Skeletal muscle tissue (tissue), 4 donors: ENCODE measurements around the gene PLAU. TPM values are rescaled to one million over a fixed set of nuclear protein-coding genes. Genes with fewer than 3 reads are reported as not detected.

Experiments used
- H3K27ac ChIP-seq: one replicate; pipeline ENCODE4 v1.7.0; 2013; ENCODE audit warnings: mild to moderate bottlenecking, low read depth, low read length, inconsistent platforms
- H3K27me3 ChIP-seq, 3 donors: one replicate each; pipeline ENCODE4 v1.7.0; 2013; ENCODE audit warnings: low read length in 3 of 3; ENCODE audit not compliant: control insufficient read depth in 3 of 3, insufficient read depth in 3 of 3
- H3K36me3 ChIP-seq, 3 donors: one replicate each; pipeline ENCODE4 v1.7.0; 2013; ENCODE audit warnings: low read length in 3 of 3; ENCODE audit not compliant: control insufficient read depth in 3 of 3, insufficient read depth in 3 of 3
- H3K4me1 ChIP-seq, 3 donors: one replicate each; pipeline ENCODE4 v1.7.0; 2013; ENCODE audit warnings: low read length in 3 of 3, mild to moderate bottlenecking in 3 of 3; ENCODE audit not compliant: control insufficient read depth in 3 of 3, insufficient read depth in 3 of 3
- H3K4me3 ChIP-seq, 3 donors: one replicate each; pipeline ENCODE4 v1.7.0; 2013; ENCODE audit warnings: low read length in 3 of 3
- H3K9ac ChIP-seq, 3 donors: one replicate each; pipeline ENCODE4 v1.7.0; 2013; ENCODE audit warnings: low read length in 3 of 3, mild to moderate bottlenecking in 3 of 3, moderate library complexity in 2 of 3, low read depth in 1 of 3
- H3K9me3 ChIP-seq, 3 donors: one replicate each; pipeline ENCODE4 v1.7.0; 2013; ENCODE audit warnings: low read length in 3 of 3; ENCODE audit not compliant: control insufficient read depth in 3 of 3
- total RNA-seq: library from RNA; depleted of rRNA; stranded (reverse); fragments of >200 nt; gene quantifications from one replicate; pipeline ENCODE4 v1.2.3, GENCODE V29; 2014
- donor health status: Osteomylitis.

The PLAU gene
- total RNA-seq, 1 donor from 2014 or later: 21.4 TPM

DNA sequence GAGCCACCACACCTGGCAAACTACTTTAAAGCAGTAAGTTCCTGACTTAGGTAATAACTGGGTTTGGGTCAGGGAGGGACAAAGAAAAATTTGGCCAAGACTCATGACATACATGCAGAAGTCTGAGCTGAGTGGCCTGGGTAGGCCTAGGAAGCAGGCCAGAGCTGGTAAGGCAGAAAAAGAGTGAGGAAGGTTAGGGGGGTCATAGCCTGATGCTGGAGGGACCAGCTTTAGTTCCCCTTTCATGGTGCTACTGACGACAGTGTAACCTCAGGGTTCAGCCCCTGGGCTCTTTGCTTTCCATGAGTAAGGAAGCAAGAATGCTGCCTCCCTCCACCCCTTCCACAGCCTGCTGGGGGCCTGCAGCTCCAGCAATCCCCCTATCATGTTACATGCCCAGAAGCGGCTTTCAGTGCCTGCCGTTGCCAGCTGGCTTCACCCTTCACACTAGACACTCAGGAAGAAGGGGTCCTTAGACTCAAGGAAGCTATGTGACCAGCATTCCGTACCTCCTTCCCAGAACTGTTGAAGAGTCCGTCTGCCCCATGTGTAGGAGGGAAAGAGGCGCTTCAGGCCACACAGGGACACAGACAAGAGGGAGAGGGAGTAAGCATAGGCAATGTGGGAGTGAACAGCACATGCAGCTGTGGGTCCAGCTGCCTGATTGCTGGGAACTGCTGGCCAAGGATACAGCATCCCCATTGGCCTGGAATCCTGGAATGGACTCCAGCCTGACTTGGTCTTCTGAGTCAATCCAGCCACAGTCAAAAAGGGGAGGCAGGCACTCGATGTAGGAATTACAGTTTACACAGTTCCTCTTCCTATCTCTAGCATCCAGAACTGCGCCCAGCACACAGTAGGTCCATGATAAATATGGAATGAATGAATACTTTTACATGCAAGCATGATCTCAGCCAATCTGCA, 4.1 kb upstream of the PLAU start:
- peak overlapping the region; percentile 17 to 60 (median 58) for H3K9ac ChIP-seq
- peak overlapping the region; percentile 82 for H3K27ac ChIP-seq
- peaks cover 44 to 49% (median 45%) of the 10 kb centered on the region in 3 donors for H3K4me1 ChIP-seq
- no peaks in the 10 kb centered on the region for H3K36me3 ChIP-seq
- H3K4me3 ChIP-seq: peak overlapping the region; percentile 18 to 46 (median 36)
- H3K27me3 ChIP-seq: peaks cover 0 to 4% (median 0%) of the 10 kb centered on the region in 3 donors
- no peaks in the 10 kb centered on the region for H3K9me3 ChIP-seq

- peak overlapping the region in 1 of 3 donors; percentile 40 for H3K4me3 ChIP-seq
- H3K27me3 ChIP-seq: peaks cover 0 to 4% (median 0%) of the 10 kb centered on the region in 3 donors
- peak overlapping the region; percentile 82 for H3K27ac ChIP-seq
- no peaks in the 10 kb centered on the region for H3K9me3 ChIP-seq
- peak overlapping the region in 1 of 3 donors; percentile 51 for H3K9ac ChIP-seq
- peaks cover 52 to 55% (median 54%) of the 10 kb centered on the region in 3 donors for H3K4me1 ChIP-seq
- H3K36me3 ChIP-seq: peaks cover 0 to 5% (median 4%) of the 10 kb centered on the region in 3 donors
These were observed 3.0 kb upstream of the PLAU start for GRCh38 chr10:73907841-73908517.

GRCh38 chr10:73908853-73909539, 1.9 kb upstream of the PLAU start:
- Histone ChIP-seq H3K27me3 (peaks cover 0 to 4% (median 0%) of the 10 kb centered on the region in 3 donors), H3K4me3 (peak overlapping the region in 2 of 3 donors; percentile 8 to 28), H3K9ac (peak overlapping the region; percentile 37 to 51 (median 43)), H3K4me1 (peaks cover 62 to 64% (median 62%) of the 10 kb centered on the region in 3 donors), H3K27ac (peak overlapping the region; percentile 82), H3K36me3 (peaks cover 6 to 12% (median 6%) of the 10 kb centered on the region in 3 donors), H3K9me3 (no peaks in the 10 kb centered on the region)

DNA sequence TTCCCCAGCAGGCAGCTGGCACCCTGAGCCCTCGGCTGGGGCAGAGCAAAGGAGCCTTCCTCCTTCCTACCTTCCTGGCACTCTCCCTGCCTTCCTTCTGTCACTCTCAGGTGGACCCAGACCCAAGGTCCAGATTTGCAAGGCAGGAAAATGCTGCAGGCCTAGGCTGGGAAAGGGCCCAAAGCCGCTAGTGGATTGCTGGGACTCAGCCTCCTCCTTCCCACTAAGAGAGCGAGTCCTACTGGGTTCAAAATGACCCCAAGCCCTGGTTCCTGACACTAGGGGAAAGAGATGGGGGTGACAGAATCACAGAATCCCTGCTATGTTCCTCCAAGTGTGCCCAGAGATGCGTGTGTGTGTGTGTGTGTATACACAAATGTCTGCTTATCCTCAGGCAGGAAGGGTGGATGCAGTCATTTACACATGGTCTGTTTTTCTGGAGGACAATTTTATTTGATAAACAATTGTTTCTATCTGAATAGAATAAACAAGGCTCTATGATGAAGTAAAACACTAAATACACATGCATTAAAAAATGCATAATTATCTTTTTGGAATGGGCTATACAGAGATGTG, 1.3 kb upstream of the PLAU start:
- H3K9me3 ChIP-seq: no peaks in the 10 kb centered on the region
- H3K27me3 ChIP-seq: peaks cover 0 to 4% (median 0%) of the 10 kb centered on the region in 3 donors
- H3K4me3 ChIP-seq: peak overlapping the region; percentile 8 to 28 (median 15)
- H3K27ac ChIP-seq: peak overlapping the region; percentile 82
- H3K9ac ChIP-seq: peak overlapping the region; percentile 37 to 51 (median 43)
- peaks cover 9 to 17% (median 11%) of the 10 kb centered on the region in 3 donors for H3K36me3 ChIP-seq
- peaks cover 66 to 70% (median 68%) of the 10 kb centered on the region in 3 donors for H3K4me1 ChIP-seq

- Histone ChIP-seq H3K27ac (peak overlapping the region; percentile 59), H3K27me3 (peaks cover 0 to 4% (median 0%) of the 10 kb centered on the region in 3 donors), H3K4me3 (peak overlapping the region; percentile 81 to 83 (median 81)), H3K9ac (peak overlapping the region; percentile 35 to 81 (median 77)), H3K9me3 (no peaks in the 10 kb centered on the region), H3K36me3 (peaks cover 14 to 24% (median 16%) of the 10 kb centered on the region in 3 donors), H3K4me1 (peaks cover 69 to 77% (median 75%) of the 10 kb centered on the region in 3 donors)
These were observed 550 bp upstream of the PLAU start for GRCh38 chr10:73910401-73910763.

- Histone ChIP-seq H3K36me3 (peaks cover 16 to 27% (median 18%) of the 10 kb centered on the region in 3 donors), H3K27ac (peak overlapping the region; percentile 59), H3K9ac (peak overlapping the region; percentile 35 to 81 (median 74)), H3K9me3 (no peaks in the 10 kb centered on the region), H3K4me3 (peak overlapping the region; percentile 81 to 83 (median 81)), H3K4me1 (peaks cover 64 to 75% (median 73%) of the 10 kb centered on the region in 3 donors), H3K27me3 (peaks cover 0 to 4% (median 0%) of the 10 kb centered on the region in 3 donors)
These were observed 647 bp downstream of the PLAU start for GRCh38 chr10:73911553-73912004.

- Histone ChIP-seq H3K27ac (peak overlapping the region; percentile 16), H3K4me1 (peaks cover 49 to 60% (median 58%) of the 10 kb centered on the region in 3 donors), H3K9me3 (peaks cover 0 to 2% (median 0%) of the 10 kb centered on the region in 3 donors), H3K36me3 (peaks cover 18 to 27% (median 18%) of the 10 kb centered on the region in 3 donors), H3K27me3 (peaks cover 0 to 4% (median 0%) of the 10 kb centered on the region in 3 donors), H3K9ac (peak overlapping the region in 2 of 3 donors; percentile 29 to 60), H3K4me3 (peak overlapping the region in 2 of 3 donors; percentile 45 to 48)
These were observed 3.1 kb downstream of the PLAU start for GRCh38 chr10:73914036-73914435.

GRCh38 chr10:73915206-73915851, 4.4 kb downstream of the PLAU start:
- Histone ChIP-seq H3K9ac (peak overlapping the region in 2 of 3 donors; percentile 21 to 33), H3K27me3 (peaks cover 0 to 4% (median 0%) of the 10 kb centered on the region in 3 donors), H3K36me3 (peaks cover 18 to 27% (median 18%) of the 10 kb centered on the region in 3 donors), H3K4me1 (peaks cover 39 to 51% (median 48%) of the 10 kb centered on the region in 3 donors), H3K9me3 (peaks cover 0 to 2% (median 0%) of the 10 kb centered on the region in 3 donors), H3K4me3 (peak overlapping the region in 1 of 3 donors; percentile 48), H3K27ac (peak overlapping the region; percentile 7)
